A549 treated with RU486 at 1 μM for 4 hours (cell line): Measurements from ENCODE around the gene HOXA10. TPM values are rescaled to one million over a fixed set of nuclear protein-coding genes. Genes with fewer than 3 reads are reported as not detected.

ENCODE experiments used
- total RNA-seq: library from RNA; stranded (reverse); fragments of 200-300 nt; extraction: Qiagen RNA extraction; gene quantifications from 5 replicates; pipeline ENCODE4 v1.2.3, GENCODE V29; 2022; ENCODE audit warnings: low read depth

Gene HOXA10
- 6.4 to 8.3 TPM (median 7.5 TPM) in 5 replicates for total RNA-seq

DNA sequence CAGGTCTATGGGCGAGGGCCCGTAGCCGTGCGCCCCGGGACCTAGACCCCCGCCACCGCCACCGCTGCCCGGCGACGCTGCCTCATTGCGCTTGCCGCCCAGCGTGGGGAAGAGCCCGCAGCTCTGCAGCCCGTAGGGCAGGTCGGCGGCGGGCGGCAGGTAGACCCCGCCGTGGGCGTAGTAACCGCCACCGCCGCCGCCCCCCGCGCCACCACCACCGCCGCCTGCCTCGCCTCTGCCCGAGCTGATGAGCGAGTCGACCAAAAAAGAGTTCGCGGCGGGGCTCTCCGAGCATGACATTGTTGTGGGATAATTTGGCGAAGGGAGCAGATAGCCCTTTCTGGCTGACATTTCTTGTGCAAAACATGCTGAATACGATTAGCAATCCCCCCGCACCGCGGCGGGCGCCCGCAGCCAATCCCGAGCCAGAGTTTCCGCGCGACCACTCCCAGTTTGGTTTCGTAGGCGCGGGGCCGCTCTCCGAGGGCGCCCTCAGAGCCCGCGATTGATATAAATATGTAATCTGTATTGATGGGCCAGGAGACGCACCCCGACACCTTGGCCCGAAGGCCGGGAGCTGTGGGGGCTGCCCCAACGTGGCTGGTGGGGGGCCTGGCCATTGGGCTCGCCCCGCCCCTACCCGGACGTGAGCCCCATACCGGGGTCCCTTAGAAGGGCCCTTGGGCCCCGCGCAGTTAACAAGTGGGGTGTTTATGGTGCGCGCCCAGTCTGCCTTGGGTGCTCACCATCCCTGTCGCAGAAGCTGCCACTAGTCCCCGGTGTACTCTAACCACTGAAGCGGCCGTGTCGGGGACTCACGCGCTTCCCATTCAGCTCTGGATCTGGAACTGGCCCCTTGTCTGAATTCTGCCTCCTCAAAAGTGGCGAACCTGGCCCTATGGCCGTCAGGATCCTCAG lies at the start of gene HOXA10:
Gene HOXA10 (minus strand): TSS at position 365 of the 918 bp plus-strand sequence. CDS start 14 bp downstream, at position 351.

DNA sequence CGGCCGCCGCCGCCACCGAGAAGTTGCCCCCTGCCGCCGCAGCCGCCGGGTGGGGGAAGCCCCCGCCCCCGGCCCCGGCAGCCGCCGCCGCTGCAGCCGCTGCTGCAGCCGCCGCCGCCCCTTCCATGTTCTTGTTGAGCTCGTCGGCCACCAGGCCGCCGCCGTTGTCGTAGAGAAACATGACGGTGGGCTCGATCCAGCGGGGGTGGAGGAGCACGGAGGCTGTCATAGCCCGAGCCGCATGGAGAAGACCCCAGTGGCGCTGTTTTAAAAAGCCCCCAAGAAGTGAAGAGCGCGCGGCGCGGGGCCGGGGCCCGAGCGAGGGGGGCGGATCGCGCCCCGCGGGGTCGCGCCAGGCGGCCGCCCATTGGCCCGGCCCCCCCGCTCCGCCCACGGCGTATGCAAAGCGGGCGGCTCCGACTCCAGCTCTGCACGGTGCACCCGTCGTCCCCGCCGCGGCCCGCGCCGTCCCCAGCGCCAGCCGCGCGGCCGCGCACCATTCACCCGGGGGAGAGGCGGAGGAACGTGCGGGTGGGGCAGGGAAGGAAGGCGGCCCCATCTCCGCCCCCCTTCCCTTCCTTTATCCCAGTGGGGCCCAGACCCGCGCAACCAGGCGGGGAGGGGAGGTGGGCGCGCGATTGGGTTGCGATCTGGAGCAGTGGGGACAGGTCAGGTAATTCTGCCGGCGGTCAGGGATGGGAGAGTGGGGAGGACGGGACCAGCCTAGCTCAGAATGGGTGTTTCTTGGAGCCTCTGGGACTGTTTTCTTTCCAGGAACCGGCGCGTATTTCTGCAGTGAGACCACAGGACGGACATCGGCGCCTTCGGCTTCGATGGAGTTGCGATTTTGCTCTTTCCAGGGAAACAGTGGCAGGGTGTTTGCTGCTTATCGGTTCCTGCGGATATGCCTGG lies 26.0 kb upstream of the HOXA10 start, which contains the start of gene HOXA13:
Gene HOXA13 (minus strand): TSS at position 243 of the 912 bp plus-strand sequence. CDS start 14 bp downstream, at position 229.

DNA sequence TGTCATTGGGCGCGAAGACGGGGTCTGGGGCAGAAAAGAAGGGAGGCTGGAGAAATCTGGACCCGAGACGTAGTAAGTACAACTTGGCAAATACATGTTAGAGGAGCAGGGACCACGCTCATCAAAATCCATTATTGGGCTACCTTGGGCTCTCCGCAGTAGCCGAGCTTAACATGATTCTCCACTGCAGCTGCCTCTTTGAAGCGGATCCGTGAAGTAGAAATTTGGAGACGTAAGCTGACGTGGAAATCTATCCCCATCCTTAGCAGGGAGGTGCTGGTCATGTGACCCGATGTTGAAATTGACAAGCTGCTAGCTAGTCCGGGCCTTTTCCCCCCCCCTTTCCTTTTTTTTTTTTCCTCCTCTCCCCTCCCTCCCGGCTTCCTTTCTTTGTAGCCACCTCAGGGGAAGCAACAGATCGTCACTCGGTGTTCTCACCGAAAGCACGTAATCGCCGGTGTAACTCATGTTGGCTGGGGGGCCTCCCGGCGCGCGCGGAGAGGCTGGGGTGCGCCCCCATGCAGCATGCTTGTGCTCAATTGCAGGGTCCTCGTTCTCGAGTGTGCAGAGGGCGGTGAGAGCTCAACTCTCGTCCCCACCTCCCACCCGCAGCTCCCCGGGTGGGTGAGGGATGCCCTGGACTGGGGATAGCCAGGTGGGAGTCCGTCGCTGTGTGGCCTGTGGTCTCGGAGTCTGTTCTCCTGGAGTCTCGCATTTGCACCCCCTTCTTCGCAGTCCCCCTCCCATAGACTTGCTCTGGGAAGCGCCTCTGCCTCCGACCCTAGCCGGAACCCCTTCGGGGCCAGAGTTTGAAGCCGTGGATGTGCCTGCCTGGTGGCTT lies 11.1 kb upstream of the HOXA10 start, which contains the start of gene HOXA11:
Gene HOXA11 (minus strand): TSS at position 220 of the 841 bp plus-strand sequence. CDS start 88 bp downstream, at position 132.

DNA sequence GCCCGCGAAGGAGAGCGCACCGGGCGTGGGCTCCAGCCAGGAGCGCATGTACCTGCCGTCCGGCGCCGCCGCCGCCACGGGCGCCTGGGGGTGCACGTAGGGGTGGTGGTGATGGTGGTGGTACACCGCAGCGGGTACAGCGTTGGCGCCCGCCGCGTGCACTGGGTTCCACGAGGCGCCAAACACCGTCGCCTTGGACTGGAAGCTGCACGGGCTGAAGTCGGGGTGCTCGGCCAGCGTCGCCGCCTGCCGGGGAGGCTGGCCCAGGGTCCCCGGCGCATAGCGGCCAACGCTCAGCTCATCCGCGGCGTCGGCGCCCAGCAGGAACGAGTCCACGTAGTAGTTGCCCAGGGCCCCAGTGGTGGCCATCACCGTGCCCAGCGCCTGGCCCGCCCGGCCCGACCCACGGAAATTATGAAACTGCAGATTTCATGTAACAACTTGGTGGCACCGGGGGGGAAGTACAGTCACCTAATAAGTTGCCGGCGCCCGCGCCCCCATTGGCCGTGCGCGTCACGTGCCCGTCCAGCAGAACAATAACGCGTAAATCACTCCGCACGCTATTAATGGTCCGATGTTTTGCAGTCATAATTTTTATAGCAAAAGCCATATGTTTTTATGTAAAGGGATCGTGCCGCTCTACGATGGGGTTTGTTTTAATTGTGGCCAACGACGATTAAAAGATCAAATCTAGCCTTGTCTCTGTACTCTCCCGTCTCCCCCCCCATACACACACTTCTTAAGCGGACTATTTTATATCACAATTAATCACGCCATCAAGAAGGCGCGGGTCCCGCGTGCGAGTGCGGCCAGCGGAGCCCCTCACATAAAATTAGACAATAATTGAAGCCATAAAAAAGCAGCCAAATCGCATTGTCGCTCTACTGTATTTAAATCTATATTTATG lies 8.8 kb downstream of the HOXA10 start, which contains the start of gene HOXA9:
Gene HOXA9 (minus strand): TSS at position 449 of the 907 bp plus-strand sequence. CDS start 80 bp downstream, at position 369.

DNA sequence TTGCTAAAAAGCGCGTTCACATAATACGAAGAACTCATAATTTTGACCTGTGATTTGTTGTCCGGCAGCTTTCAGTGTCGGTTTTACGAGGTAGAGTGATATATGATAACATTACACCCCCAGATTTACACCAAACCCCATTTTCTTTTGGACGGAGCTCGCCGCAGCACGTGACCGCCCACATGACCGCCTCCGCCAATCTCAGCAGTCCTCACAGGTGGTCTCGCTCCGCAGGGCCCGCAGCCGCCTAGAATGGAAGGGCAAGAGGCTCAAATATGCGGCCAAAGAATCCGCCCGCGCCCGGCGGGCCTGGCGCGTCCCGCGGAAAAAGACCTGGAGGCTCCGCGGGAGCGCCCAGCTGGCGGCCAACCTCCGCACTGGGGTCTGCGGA lies 17.6 kb downstream of the HOXA10 start, which contains the start of gene HOXA7:
Gene HOXA7 (minus strand): TSS at position 168 of the 391 bp plus-strand sequence. CDS start 130 bp downstream, at position 38.

DNA sequence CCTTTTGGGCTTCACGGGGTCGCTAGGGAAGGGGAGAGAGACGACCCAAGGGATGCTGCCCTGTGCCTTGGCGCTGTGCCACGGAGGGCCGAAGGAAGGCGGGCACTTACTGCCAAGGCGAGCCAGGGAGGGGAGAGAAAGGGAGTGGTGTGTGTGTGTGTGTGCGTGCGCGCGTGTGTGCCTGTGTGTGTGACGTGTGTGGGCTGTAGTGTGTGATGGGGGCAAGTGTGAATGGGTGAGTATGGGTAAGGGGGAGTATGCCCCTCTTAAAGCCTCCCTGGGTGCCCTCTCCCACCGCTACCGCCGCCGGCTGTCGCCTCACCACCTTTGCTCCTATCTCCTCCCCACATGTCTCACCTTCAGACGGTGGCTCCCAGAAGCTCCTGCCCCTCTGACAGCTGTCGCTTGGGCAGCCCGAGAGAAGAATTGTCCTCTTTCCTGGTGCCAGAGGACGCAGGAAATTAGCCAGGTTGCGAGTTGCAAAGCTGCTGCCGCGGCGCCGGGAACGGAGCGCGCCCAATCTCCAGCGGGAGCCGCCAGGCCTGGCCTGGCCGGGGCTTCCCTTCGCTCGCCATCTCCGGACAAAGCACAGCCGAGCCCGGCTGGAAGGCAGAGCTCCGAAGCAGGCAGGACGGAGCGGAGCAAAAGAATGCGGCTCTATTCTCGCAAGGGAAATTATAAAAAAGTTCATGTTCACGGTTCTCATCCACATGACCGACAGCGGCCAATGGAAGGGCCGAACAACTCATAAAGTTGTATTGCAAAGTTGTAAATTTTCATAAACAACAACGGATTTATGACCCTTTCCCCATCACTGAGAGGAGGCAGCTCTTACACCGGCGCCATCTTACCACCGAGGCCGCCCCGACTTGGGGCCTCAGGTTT lies 21.9 kb downstream of the HOXA10 start, which contains the start of gene HOXA3:
Gene HOXA3 (minus strand): TSS at position 653 of the 885 bp plus-strand sequence. CDS start 41,943 bp downstream, outside the sequence.

DNA sequence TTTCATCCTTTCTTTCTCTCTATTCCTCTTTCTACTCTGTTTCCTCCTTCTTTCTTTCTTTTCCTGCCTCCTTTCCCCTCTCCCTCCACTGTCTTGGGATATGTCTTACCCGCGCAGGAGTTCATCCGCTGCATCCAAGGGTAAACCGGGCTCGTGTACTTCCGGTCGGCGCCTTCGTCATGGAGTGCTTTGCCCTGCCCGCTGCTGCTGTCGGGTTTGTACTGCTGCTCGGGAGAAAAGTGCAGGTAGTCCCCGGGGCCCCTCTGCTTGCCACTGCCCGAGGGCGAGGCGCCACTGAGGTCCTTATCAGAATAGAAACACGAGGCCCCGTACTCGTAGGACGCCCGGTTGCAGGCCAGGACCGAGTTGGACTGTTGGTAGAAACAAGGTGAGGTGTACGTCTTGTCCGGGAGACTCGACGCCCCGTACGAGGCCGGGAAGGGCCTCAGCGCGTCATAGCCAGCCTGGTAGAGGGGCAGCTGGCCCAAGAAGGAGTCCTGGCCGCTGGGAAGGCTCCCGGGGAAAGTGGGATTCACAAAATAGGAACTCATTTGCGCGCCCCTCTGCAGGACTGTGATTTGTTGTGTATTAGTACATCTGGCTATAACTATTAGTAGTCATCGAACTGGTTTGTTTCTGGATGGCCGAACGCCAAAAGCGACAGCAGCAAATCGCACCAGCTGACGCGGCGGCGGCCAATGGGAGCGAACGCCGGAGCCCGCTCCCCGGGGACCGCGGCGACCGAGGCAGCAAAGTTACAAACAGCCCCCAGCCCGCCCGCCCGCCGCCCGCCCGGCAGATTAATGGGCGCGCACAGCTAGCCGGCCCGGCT lies 26.7 kb downstream of the HOXA10 start, which contains the start of gene HOXA6:
Gene HOXA6 (minus strand): TSS at position 576 of the 832 bp plus-strand sequence. CDS start 25 bp downstream, at position 551.

DNA sequence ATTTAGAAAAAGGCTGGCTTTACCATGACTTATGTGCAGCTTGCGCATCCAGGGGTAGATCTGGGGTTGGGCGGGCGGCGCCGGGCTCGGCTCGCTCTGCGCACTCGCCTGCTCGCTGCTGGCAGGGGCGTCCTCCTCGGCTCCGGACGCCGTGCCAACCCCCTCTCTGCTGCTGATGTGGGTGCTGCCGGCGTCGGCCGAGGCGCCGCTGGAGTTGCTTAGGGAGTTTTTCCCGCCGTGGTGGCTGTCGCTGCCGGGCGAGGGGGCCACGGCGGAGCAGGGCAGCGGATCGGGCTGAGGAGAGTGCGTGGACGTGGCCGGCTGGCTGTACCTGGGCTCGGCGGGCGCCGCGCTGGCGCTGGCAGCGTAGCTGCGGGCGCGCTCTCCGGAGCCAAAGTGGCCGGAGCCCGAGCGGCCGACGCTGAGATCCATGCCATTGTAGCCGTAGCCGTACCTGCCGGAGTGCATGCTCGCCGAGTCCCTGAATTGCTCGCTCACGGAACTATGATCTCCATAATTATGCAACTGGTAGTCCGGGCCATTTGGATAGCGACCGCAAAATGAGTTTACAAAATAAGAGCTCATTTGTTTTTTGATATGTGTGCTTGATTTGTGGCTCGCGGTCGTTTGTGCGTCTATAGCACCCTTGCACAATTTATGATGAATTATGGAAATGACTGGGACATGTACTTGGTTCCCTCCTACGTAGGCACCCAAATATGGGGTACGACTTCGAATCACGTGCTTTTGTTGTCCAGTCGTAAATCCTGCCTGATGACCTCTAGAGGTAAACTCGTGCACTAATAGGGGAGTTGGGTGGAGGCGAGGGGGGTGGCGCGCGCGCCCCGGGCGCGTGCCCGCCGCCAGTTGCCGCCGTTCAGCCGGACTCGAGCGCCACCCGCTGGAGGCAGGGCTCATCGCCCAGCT lies 30.8 kb downstream of the HOXA10 start, which contains the start of gene HOXA5:
Gene HOXA5 (minus strand): TSS at position 659 of the 927 bp plus-strand sequence. CDS start 74 bp downstream, at position 585.

DNA sequence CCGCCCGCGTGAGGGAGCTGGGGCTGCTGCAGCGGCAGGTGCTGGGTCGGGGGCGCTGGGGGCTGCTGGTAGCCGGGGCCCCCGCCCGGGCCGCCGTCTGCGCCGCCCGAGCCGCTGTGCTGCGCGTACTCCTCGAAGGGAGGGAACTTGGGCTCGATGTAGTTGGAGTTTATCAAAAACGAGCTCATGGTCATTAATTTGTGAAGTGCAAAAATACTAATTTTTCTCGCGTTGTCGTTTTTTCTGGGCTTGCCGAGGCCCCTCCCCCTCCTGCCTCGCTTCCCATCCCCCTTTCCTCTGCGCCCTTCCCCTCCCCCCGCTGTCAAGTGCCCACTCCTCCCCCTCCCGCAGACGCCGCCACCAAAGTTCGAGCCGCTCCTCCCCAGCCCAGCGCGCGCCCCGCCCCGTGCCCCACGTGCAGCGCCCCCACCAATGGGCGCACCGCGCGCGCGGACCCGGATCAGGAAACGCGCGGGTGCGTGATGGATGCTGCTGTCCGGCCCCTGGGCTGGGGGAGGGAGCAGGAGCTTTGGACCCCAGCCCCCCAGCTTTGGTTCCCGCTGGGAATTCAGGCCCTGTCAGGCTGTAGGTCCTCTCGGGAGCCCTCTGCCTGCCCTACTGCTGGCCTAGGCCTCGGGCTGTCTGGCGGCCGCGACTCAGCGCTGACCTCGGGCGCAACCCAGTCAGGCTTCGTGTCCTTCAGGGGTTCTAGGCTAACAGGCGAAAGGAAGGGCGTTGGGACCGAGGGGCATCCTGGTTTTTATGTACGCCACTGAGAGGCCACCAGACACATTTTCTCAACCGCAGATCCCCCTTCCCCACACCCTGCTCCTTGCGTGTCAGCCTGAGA lies 43.4 kb downstream of the HOXA10 start, which contains the start of gene HOXA4:
Gene HOXA4 (minus strand): TSS at position 218 of the 850 bp plus-strand sequence. CDS start 24 bp downstream, at position 194.

Other genes starting within 250 kb of the HOXA10 start
- 2.2 to 4.1 TPM (median 3.5 TPM) in 5 replicates for gene HOXA1, start 78.3 kb downstream of the HOXA10 start, total RNA-seq
- 0.77 to 1.4 TPM (median 0.98 TPM) in 5 replicates for gene HOXA2, start 71.6 kb downstream of the HOXA10 start, total RNA-seq
- 2.0 to 2.9 TPM (median 2.4 TPM) in 5 replicates for gene HOXA4, start 43.6 kb downstream of the HOXA10 start, total RNA-seq
- gene HOXA5, start 30.6 kb downstream of the HOXA10 start, total RNA-seq = 2.8 to 7.5 TPM (median 6.6 TPM) in 5 replicates
- 0.98 to 2.1 TPM (median 1.5 TPM) in 5 replicates for gene HOXA6, start 26.5 kb downstream of the HOXA10 start, total RNA-seq
- 6.0 to 11.2 TPM (median 9.0 TPM) in 5 replicates for gene HOXA3, start 21.7 kb downstream of the HOXA10 start, total RNA-seq
- gene HOXA7, start 17.6 kb downstream of the HOXA10 start, total RNA-seq = 4.0 to 5.2 TPM (median 5.0 TPM) in 5 replicates
- gene HOXA9, start 8.8 kb downstream of the HOXA10 start, total RNA-seq = 0.49 to 0.76 TPM (median 0.58 TPM) in 5 replicates
- 0.67 to 0.92 TPM (median 0.89 TPM) in 5 replicates for gene HOXA11, start 10.9 kb upstream of the HOXA10 start, total RNA-seq
- gene HOXA13, start 25.8 kb upstream of the HOXA10 start, total RNA-seq = 0.97 to 2.2 TPM (median 2.0 TPM) in 5 replicates
- 0.07 to 0.32 TPM (median 0.23 TPM) in 3 of 5 replicates, not detected in the others for gene EVX1, start 68.5 kb upstream of the HOXA10 start, total RNA-seq